SK-N-SH treated with all-trans-retinoic acid at 6 μM for 48 hours (cell line): Measurements from ENCODE around the gene NPAT.

Experiments
- ARNTL ChIP-seq: fragments of 450-650 bp; formaldehyde crosslinking; IDR thresholded peaks from 2 replicates; pipeline ENCODE4 v1.5.0; 2020; ENCODE audit warnings: low read depth, mild to moderate bottlenecking, moderate library complexity, borderline replicate concordance
- PPARA ChIP-seq: fragments of 250-450 bp; sonication (Bioruptor Pico); IDR thresholded peaks from 2 replicates; pipeline ENCODE4 v1.5.0; 2020; ENCODE audit warnings: mild to moderate bottlenecking, borderline replicate concordance
- RARB ChIP-seq: fragments of 250-450 bp; sonication (Bioruptor Pico); IDR thresholded peaks from 2 replicates; pipeline ENCODE4 v1.8.0; 2021; ENCODE audit warnings: mild to moderate bottlenecking, moderate library complexity
- TF ChIP-seq, protein P1 (sequence below): fragments of 250-450 bp; sonication (Bioruptor Pico); IDR thresholded peaks from 2 replicates; pipeline ENCODE4 v1.5.0; 2020; ENCODE audit warnings: mild to moderate bottlenecking, moderate library complexity

DNA sequence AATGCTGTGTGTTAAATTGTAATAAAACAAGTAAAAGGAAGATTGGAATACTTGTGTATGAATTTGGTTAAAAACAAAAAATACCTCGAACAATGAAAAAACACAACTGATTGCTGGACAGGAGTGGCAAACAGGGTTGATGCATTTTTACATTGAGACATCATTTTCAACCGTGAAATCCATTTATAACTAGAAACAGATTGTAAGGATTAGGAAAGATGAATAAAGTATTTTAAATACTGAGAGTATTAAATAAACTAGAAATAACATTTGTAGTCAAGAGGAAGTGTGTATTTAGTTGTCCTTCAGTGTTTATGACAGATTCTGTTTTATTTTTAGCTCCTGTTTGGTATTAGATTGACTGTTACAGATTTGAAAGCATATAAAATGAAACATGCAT, 5.8 kb upstream of the NPAT start:
- TF ChIP-seq, protein P1, sequence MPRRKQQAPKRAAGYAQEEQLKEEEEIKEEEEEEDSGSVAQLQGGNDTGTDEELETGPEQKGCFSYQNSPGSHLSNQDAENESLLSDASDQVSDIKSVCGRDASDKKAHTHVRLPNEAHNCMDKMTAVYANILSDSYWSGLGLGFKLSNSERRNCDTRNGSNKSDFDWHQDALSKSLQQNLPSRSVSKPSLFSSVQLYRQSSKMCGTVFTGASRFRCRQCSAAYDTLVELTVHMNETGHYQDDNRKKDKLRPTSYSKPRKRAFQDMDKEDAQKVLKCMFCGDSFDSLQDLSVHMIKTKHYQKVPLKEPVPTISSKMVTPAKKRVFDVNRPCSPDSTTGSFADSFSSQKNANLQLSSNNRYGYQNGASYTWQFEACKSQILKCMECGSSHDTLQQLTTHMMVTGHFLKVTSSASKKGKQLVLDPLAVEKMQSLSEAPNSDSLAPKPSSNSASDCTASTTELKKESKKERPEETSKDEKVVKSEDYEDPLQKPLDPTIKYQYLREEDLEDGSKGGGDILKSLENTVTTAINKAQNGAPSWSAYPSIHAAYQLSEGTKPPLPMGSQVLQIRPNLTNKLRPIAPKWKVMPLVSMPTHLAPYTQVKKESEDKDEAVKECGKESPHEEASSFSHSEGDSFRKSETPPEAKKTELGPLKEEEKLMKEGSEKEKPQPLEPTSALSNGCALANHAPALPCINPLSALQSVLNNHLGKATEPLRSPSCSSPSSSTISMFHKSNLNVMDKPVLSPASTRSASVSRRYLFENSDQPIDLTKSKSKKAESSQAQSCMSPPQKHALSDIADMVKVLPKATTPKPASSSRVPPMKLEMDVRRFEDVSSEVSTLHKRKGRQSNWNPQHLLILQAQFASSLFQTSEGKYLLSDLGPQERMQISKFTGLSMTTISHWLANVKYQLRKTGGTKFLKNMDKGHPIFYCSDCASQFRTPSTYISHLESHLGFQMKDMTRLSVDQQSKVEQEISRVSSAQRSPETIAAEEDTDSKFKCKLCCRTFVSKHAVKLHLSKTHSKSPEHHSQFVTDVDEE (CRISPR knock-in tag): no peak
- TF ChIP-seq ARNTL (CRISPR knock-in tag): no peak
- no peak for TF ChIP-seq RARB (CRISPR knock-in tag)
- TF ChIP-seq PPARA (CRISPR knock-in tag): no peak
